Erythroblast (primary cell): ENCODE data around the gene CFI.

Experiments used
- DNase-seq, 2 experiments: peaks; one replicate each; lab custom pipeline; 2025; lab: John Stamatoyannopoulos, UW
- GATA1 ChIP-seq: IDR thresholded peaks from 2 replicates; pipeline ENCODE4 v1.6.1; 2011; ENCODE audit warnings: low read depth, mild to moderate bottlenecking, control low read depth, low read length, moderate library complexity
- POLR2A ChIP-seq: IDR thresholded peaks from 2 replicates; pipeline ENCODE4 v1.6.1; 2011; ENCODE audit warnings: mild to moderate bottlenecking, low read length

The CFI gene

GRCh38 chr4:109702950-109703663 lies 98.7 kb downstream of the CFI start, which contains the start of gene CASP6:
TSS of gene CASP6 (minus strand) at chr4:109703445. CDS start at chr4:109703395, 50 bp downstream.
- no peak for TF ChIP-seq GATA1
- TF ChIP-seq POLR2A: peak; percentile 64
- DNase-seq: peak; percentile 88 to 91

- TF ChIP-seq POLR2A (no peak), GATA1 (no peak)
- peak; percentile 43 to 68 for DNase-seq
Observed at GRCh38 chr4:109701566-109702410, 100.0 kb downstream of the CFI start.

- no peak for TF ChIP-seq GATA1
- TF ChIP-seq POLR2A: no peak
- no peak for DNase-seq
Observed at GRCh38 chr4:109699553-109700225, 102.1 kb downstream of the CFI start.

- TF ChIP-seq GATA1 (no peak), POLR2A (no peak)
- DNase-seq: no peak
Observed at GRCh38 chr4:109698656-109699055, 103.1 kb downstream of the CFI start.

- peak in 1 of 2 experiments; percentile 11 for DNase-seq
- no peak for TF ChIP-seq POLR2A
Observed at GRCh38 chr4:109691411-109691920, 110.3 kb downstream of the CFI start.
